Nucleus accumbens (tissue), 56 donors: ENCODE results near the gene DUSP23.

ENCODE experiments used
- DNase-seq, 56 donors: peaks; one replicate each; lab custom pipeline; 2025; lab: John Stamatoyannopoulos, UW

Gene DUSP23

GRCh38 chr1:159827102-159827490 lies 46.3 kb downstream of the DUSP23 start:
- DNase-seq, result no peak

- DNase-seq, result no peak
These were observed 46.8 kb downstream of the DUSP23 start for GRCh38 chr1:159827549-159827948.

GRCh38 chr1:159828176-159828575 lies 47.4 kb downstream of the DUSP23 start:
- DNase-seq, result no peak

- DNase-seq, result no peak
These were observed 48.0 kb downstream of the DUSP23 start for GRCh38 chr1:159828581-159829272.

GRCh38 chr1:159829273-159829634 lies 48.5 kb downstream of the DUSP23 start:
- peak in 22 of 56 donors; percentile 1 to 56 (median 10) for DNase-seq

- DNase-seq, result no peak
These were observed 49.2 kb downstream of the DUSP23 start for GRCh38 chr1:159829822-159830465.

- DNase-seq, result no peak
These were observed 50.0 kb downstream of the DUSP23 start for GRCh38 chr1:159830722-159831121.

GRCh38 chr1:159831412-159832141 lies 50.8 kb downstream of the DUSP23 start:
- DNase-seq, result no peak
